ENCODE data around the gene CENPO. TPM values are rescaled to one million over a fixed set of nuclear protein-coding genes. Genes with fewer than 3 reads are reported as not detected.

Gene CENPO
- polyA plus RNA-seq, 1 donor, result 10.5 TPM

- DNase-seq, result peak in 1 of 2 donors; percentile 35
- H3K9me3 ChIP-seq (ENCODE audit: control insufficient read depth, low read depth, low read length), result no peaks in the 10 kb centered on the region
- H3K4me1 ChIP-seq (ENCODE audit: control insufficient read depth, insufficient read depth, low read length), result peaks cover 13% of the 10 kb centered on the region
- H3K27ac ChIP-seq (ENCODE audit: low read length), result no peak overlapping the region
- H3K4me3 ChIP-seq (ENCODE audit: low read length), result no peak overlapping the region
- WGBS (ENCODE audit: insufficient coverage, low lambda C conversion rate), result no CpG with 5 or more reads among the region's 15 CpGs
- no peaks in the 10 kb centered on the region for H3K27me3 ChIP-seq (ENCODE audit: control insufficient read depth, insufficient read depth, low read length)
- H3K36me3 ChIP-seq (ENCODE audit: control insufficient read depth, insufficient read depth, low read length), result no peaks in the 10 kb centered on the region
Measured at GRCh38 chr2:24859968-24860600, 66.9 kb downstream of the CENPO start.

- Histone ChIP-seq H3K27ac (ENCODE audit: low read length) (no peak overlapping the region), H3K4me1 (ENCODE audit: control insufficient read depth, insufficient read depth, low read length) (peaks cover 8% of the 10 kb centered on the region), H3K27me3 (ENCODE audit: control insufficient read depth, insufficient read depth, low read length) (no peaks in the 10 kb centered on the region), H3K36me3 (ENCODE audit: control insufficient read depth, insufficient read depth, low read length) (no peaks in the 10 kb centered on the region), H3K4me3 (ENCODE audit: low read length) (no peak overlapping the region), H3K9me3 (ENCODE audit: control insufficient read depth, low read depth, low read length) (no peaks in the 10 kb centered on the region)
- no CpG with 5 or more reads among the region's 7 CpGs for WGBS (ENCODE audit: insufficient coverage, low lambda C conversion rate)
- DNase-seq, result no peak
Measured at GRCh38 chr2:24860631-24861030, 67.4 kb downstream of the CENPO start.

GRCh38 chr2:24861500-24861899, 68.3 kb downstream of the CENPO start:
- H3K27ac ChIP-seq (ENCODE audit: low read length), result no peak overlapping the region
- no peak overlapping the region for H3K4me3 ChIP-seq (ENCODE audit: low read length)
- H3K27me3 ChIP-seq (ENCODE audit: control insufficient read depth, insufficient read depth, low read length), result no peaks in the 10 kb centered on the region
- no peak for DNase-seq
- no peaks in the 10 kb centered on the region for H3K9me3 ChIP-seq (ENCODE audit: control insufficient read depth, low read depth, low read length)
- H3K4me1 ChIP-seq (ENCODE audit: control insufficient read depth, insufficient read depth, low read length), result peaks cover 1% of the 10 kb centered on the region
- no peaks in the 10 kb centered on the region for H3K36me3 ChIP-seq (ENCODE audit: control insufficient read depth, insufficient read depth, low read length)
- WGBS (ENCODE audit: insufficient coverage, low lambda C conversion rate), result no CpG with 5 or more reads among the region's 11 CpGs

- Histone ChIP-seq H3K27me3 (ENCODE audit: control insufficient read depth, insufficient read depth, low read length) (no peaks in the 10 kb centered on the region), H3K9me3 (ENCODE audit: control insufficient read depth, low read depth, low read length) (no peaks in the 10 kb centered on the region), H3K27ac (ENCODE audit: low read length) (no peak overlapping the region), H3K4me1 (ENCODE audit: control insufficient read depth, insufficient read depth, low read length) (no peaks in the 10 kb centered on the region), H3K4me3 (ENCODE audit: low read length) (no peak overlapping the region), H3K36me3 (ENCODE audit: control insufficient read depth, insufficient read depth, low read length) (no peaks in the 10 kb centered on the region)
- DNase-seq, result no peak
- no CpG with 5 or more reads among the region's 3 CpGs for WGBS (ENCODE audit: insufficient coverage, low lambda C conversion rate)
Measured at GRCh38 chr2:24863641-24864040, 70.4 kb downstream of the CENPO start.

- no peak for DNase-seq
- Histone ChIP-seq H3K9me3 (ENCODE audit: control insufficient read depth, low read depth, low read length) (no peaks in the 10 kb centered on the region), H3K36me3 (ENCODE audit: control insufficient read depth, insufficient read depth, low read length) (no peaks in the 10 kb centered on the region), H3K4me3 (ENCODE audit: low read length) (no peak overlapping the region), H3K27ac (ENCODE audit: low read length) (no peak overlapping the region), H3K4me1 (ENCODE audit: control insufficient read depth, insufficient read depth, low read length) (no peaks in the 10 kb centered on the region), H3K27me3 (ENCODE audit: control insufficient read depth, insufficient read depth, low read length) (no peaks in the 10 kb centered on the region)
- 90% methylated on average over 3 of the region's 6 CpGs for WGBS (ENCODE audit: insufficient coverage, low lambda C conversion rate)
Measured at GRCh38 chr2:24866946-24867345, 73.7 kb downstream of the CENPO start.

GRCh38 chr2:24870440-24870839, 77.2 kb downstream of the CENPO start:
- no peaks in the 10 kb centered on the region for H3K9me3 ChIP-seq (ENCODE audit: control insufficient read depth, low read depth, low read length)
- H3K36me3 ChIP-seq (ENCODE audit: control insufficient read depth, insufficient read depth, low read length), result no peaks in the 10 kb centered on the region
- peak overlapping the region; percentile 23 for H3K27ac ChIP-seq (ENCODE audit: low read length)
- H3K4me1 ChIP-seq (ENCODE audit: control insufficient read depth, insufficient read depth, low read length), result no peaks in the 10 kb centered on the region
- H3K27me3 ChIP-seq (ENCODE audit: control insufficient read depth, insufficient read depth, low read length), result no peaks in the 10 kb centered on the region
- DNase-seq, result no peak
- no CpG with 5 or more reads among the region's 5 CpGs for WGBS (ENCODE audit: insufficient coverage, low lambda C conversion rate)
- H3K4me3 ChIP-seq (ENCODE audit: low read length), result no peak overlapping the region

- Histone ChIP-seq H3K4me3 (ENCODE audit: low read length) (no peak overlapping the region), H3K9me3 (ENCODE audit: control insufficient read depth, low read depth, low read length) (no peaks in the 10 kb centered on the region), H3K36me3 (ENCODE audit: control insufficient read depth, insufficient read depth, low read length) (no peaks in the 10 kb centered on the region), H3K27ac (ENCODE audit: low read length) (peak overlapping the region; percentile 33), H3K4me1 (ENCODE audit: control insufficient read depth, insufficient read depth, low read length) (no peaks in the 10 kb centered on the region), H3K27me3 (ENCODE audit: control insufficient read depth, insufficient read depth, low read length) (no peaks in the 10 kb centered on the region)
- DNase-seq, result no peak
- WGBS (ENCODE audit: insufficient coverage, low lambda C conversion rate), result 100% methylated on average over 1 of the region's 16 CpGs
Measured at GRCh38 chr2:24870891-24871705, 77.9 kb downstream of the CENPO start.

- H3K9me3 ChIP-seq (ENCODE audit: control insufficient read depth, low read depth, low read length), result no peaks in the 10 kb centered on the region
- H3K4me3 ChIP-seq (ENCODE audit: low read length), result no peak overlapping the region
- H3K36me3 ChIP-seq (ENCODE audit: control insufficient read depth, insufficient read depth, low read length), result no peaks in the 10 kb centered on the region
- no peaks in the 10 kb centered on the region for H3K4me1 ChIP-seq (ENCODE audit: control insufficient read depth, insufficient read depth, low read length)
- peak overlapping the region; percentile 33 for H3K27ac ChIP-seq (ENCODE audit: low read length)
- H3K27me3 ChIP-seq (ENCODE audit: control insufficient read depth, insufficient read depth, low read length), result no peaks in the 10 kb centered on the region
- 80% methylated on average over 2 of the region's 12 CpGs for WGBS (ENCODE audit: insufficient coverage, low lambda C conversion rate)
- DNase-seq, result peak in 1 of 2 donors; percentile 22
Measured at GRCh38 chr2:24871852-24872333, 78.7 kb downstream of the CENPO start.

Other genes starting within 250 kb of the CENPO start
- gene PTRHD1, start within 50 bp of the CENPO start, polyA plus RNA-seq, result 38.6 TPM
- gene ADCY3, start 126.8 kb downstream of the CENPO start, polyA plus RNA-seq, result 18.4 TPM
- 6.5 TPM for gene DNAJC27, start 178.5 kb downstream of the CENPO start, polyA plus RNA-seq
- 6.2 TPM for gene EFR3B, start 248.7 kb downstream of the CENPO start, polyA plus RNA-seq

All from large intestine (tissue), 3 donors.